Parietal lobe (tissue), 1 donor: ENCODE results near the gene NCF2. TPM values are rescaled to one million over a fixed set of nuclear protein-coding genes. Genes with fewer than 3 reads are reported as not detected.

ENCODE experiments used
- total RNA-seq: library from RNA; depleted of rRNA; stranded (reverse); fragments of >200 nt; gene quantifications from one replicate; pipeline ENCODE4 v1.2.3, GENCODE V29; 2014

NCF2 gene
- 0.94 TPM for total RNA-seq

GRCh38 chr1:183590244-183591191 is at the start of gene NCF2:
Gene NCF2 (minus strand): TSS chr1:183590459. CDS start chr1:183590329, 130 bp downstream.

GRCh38 chr1:183635606-183636333 is 45.5 kb upstream of the NCF2 start, which contains the start of gene ARPC5:
Gene ARPC5 (minus strand): TSS chr1:183635783. CDS start chr1:183635659, 124 bp downstream.

Other genes starting within 250 kb of the NCF2 start
- 73.2 TPM for gene NMNAT2, start 172.1 kb downstream of the NCF2 start, total RNA-seq
- 47.9 TPM for gene SMG7, start 118.0 kb downstream of the NCF2 start, total RNA-seq
- gene ARPC5, start 45.3 kb upstream of the NCF2 start, total RNA-seq = 71.7 TPM
- gene APOBEC4, start 62.9 kb upstream of the NCF2 start, total RNA-seq = not detected
- gene RGL1, start 214.7 kb upstream of the NCF2 start, total RNA-seq = 60.7 TPM